Measurements from ENCODE around the gene RAC2. TPM values are rescaled to one million over a fixed set of nuclear protein-coding genes. Genes with fewer than 3 reads are reported as not detected.

The RAC2 gene
- total RNA-seq, 1 experiment from 2014 or later = 90.5 TPM

DNA sequence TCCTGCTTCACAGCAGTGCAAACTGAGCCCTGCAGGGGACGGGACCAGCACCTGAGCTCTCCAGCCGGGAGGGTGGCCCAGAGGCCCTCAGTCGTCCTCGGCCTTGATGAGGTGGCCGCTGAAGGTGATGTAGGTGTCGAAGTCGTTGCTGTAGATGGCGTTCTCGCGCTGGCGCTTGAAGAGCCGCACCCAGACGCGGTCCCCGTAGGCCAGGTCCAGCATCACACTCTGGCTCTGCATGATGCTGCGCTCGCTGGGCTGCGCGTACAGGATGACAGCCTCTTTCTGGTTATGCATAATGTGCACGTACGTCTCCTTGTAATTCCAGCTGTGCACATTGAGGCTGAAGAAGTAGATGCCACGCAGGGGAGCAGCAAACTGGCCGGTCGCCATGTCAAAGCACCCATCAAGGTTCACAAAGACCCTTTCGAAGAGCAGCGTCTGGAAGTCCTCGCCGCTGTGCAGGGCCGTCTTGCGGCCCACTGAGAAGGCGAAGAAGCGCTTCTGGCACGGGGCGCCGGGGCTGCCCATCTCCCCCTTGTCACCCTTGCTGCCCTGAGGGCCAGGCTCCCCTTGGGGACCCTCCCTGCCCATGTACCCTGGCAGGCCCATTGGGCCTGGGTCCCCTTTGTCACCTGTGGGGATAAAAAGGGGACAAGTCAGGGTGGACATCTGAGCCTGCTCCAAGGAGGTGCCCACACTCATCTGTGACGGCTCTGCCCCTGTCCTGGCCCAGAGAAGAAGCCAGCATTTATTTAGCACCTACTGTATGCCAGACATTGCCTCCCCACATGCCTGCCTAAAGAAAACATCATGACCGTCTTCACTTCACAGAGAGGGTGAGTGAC is 61.7 kb downstream of the RAC2 start:
- POLR2A ChIA-PET (ENCODE audit: unreplicated experiment) = no interaction called here
- DNase-seq = no peak
- Histone ChIP-seq H3K27ac (no peak overlapping the region), H3K4me3 (no peak overlapping the region), H3K79me2 (ENCODE audit: low read depth) (peaks cover 25% of the 10 kb centered on the region), H3F3A (ENCODE audit: insufficient read depth, low read depth) (peaks cover 35% of the 10 kb centered on the region), H3K4me1 (replicated peaks; ENCODE audit: insufficient read depth) (peaks cover 33% of the 10 kb centered on the region), H3K27me3 (ENCODE audit: insufficient read depth, low read depth) (no peaks in the 10 kb centered on the region), H4K20me1 (ENCODE audit: insufficient read depth) (no peaks in the 10 kb centered on the region), H2AFZ (no peak overlapping the region), H3K9me3 (ENCODE audit: insufficient read depth, low read depth) (no peaks in the 10 kb centered on the region), H3K4me2 (no peak overlapping the region), H3K9me2 (ENCODE audit: insufficient read depth) (no peaks in the 10 kb centered on the region), H3K36me3 (ENCODE audit: low read depth) (no peaks in the 10 kb centered on the region)
- TF ChIP-seq, protein P1, sequence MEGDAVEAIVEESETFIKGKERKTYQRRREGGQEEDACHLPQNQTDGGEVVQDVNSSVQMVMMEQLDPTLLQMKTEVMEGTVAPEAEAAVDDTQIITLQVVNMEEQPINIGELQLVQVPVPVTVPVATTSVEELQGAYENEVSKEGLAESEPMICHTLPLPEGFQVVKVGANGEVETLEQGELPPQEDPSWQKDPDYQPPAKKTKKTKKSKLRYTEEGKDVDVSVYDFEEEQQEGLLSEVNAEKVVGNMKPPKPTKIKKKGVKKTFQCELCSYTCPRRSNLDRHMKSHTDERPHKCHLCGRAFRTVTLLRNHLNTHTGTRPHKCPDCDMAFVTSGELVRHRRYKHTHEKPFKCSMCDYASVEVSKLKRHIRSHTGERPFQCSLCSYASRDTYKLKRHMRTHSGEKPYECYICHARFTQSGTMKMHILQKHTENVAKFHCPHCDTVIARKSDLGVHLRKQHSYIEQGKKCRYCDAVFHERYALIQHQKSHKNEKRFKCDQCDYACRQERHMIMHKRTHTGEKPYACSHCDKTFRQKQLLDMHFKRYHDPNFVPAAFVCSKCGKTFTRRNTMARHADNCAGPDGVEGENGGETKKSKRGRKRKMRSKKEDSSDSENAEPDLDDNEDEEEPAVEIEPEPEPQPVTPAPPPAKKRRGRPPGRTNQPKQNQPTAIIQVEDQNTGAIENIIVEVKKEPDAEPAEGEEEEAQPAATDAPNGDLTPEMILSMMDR (conservative IDR thresholded peaks at IDR 0.05) = no peak
- TF ChIP-seq EZH2 (IDR thresholded peaks at IDR 0.05; ENCODE audit: low read depth) = no peak
- CTCF ChIA-PET = no interaction called here
- intact Hi-C loops (cut with micrococcal nuclease; ENCODE audit: unreplicated experiment) = loop anchor here (10.0 kb wide), 1 partner anchor 362 kb away; no protein-coding TSS in a partner anchor
- BruUV-seq (replicated peaks) = no TSS peak

DNA sequence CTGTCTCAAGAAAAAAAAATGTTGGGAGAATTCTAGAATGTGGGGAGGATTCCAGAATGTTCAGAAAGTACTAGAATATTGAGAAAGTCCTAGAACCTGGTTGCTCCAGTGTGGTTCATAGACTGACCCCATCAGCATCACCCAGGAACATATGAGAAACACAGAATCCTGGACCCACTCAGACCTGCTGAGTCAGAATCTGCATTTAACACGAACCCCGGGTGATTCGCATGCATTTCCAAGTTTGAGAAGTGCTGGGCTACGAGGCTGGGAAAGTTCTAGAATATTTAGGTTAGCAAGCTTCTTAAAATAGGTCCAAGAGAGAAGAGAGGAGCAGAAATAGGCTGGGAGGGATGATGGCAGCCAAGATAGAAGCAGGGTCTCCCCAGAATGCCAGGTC is 62.4 kb downstream of the RAC2 start:
- no TSS peak for BruUV-seq (replicated peaks)
- no peak overlapping the region for H3K27ac ChIP-seq

DNA sequence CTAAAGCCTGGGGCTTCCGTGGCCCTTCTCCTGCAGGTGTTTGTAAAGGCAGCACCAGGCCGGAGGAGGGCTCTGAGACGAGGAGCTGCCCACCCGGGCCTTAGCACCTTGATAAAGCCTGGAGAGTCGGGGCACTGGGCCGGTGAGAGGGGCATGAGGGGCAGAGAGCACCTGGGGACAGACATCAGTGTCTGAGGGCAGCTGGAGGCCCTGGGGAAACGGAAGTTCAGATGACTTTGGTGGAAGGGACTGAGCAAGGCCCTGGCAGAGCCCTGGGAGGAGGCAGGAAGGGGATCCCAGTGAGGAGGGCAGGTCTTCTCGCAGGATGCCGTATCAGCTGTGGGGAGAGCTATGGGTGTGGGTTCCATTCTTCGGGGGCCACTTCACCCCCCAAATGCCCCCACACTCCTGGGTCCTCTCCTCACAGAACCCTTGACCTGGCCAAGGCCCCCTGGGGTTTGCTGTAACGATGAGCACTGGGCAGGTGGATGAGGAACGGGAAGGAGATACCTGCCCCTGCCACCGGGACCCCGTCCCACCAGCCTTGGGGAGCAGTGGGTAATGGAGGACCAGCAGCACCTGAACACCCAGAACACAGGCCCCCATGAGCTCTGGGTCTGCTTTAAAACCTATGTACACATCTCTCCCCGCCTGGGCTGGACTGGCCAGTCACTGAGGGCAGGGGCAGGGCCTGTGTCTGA is 63.4 kb downstream of the RAC2 start:
- no peak overlapping the region for H3K4me3 ChIP-seq
- BruUV-seq (replicated peaks) = TSS peak; percentile 78
- no peaks in the 10 kb centered on the region for H3K9me2 ChIP-seq (ENCODE audit: insufficient read depth)
- peaks cover 17% of the 10 kb centered on the region for H3K4me1 ChIP-seq (replicated peaks; ENCODE audit: insufficient read depth)
- intact Hi-C loops (cut with micrococcal nuclease; ENCODE audit: unreplicated experiment) = loop anchor here (1.0 to 10.0 kb wide), 3 partner anchors 8 to 364 kb away; partner anchors contain the start of gene C1QTNF6
- H2AFZ ChIP-seq = no peak overlapping the region
- no peak for DNase-seq
- H3K36me3 ChIP-seq (ENCODE audit: low read depth) = no peaks in the 10 kb centered on the region
- no peaks in the 10 kb centered on the region for H3K9me3 ChIP-seq (ENCODE audit: insufficient read depth, low read depth)
- no peaks in the 10 kb centered on the region for H3K27me3 ChIP-seq (ENCODE audit: insufficient read depth, low read depth)
- H3K27ac ChIP-seq = no peak overlapping the region
- TF ChIP-seq, protein P1 (conservative IDR thresholded peaks at IDR 0.05) = no peak
- TF ChIP-seq EZH2 (IDR thresholded peaks at IDR 0.05; ENCODE audit: low read depth) = no peak
- peaks cover 9% of the 10 kb centered on the region; the same call in 1 of the 2 replicates for H3K79me2 ChIP-seq (ENCODE audit: low read depth)
- ChIA-PET CTCF (interaction anchor here (1.2 kb wide), 1 partner anchor 102 kb away, joined by 3 read pairs; no protein-coding TSS in a partner anchor), POLR2A (ENCODE audit: unreplicated experiment) (interaction anchor here (0.6 kb wide), 1 partner anchor 17 kb away, joined by 4 read pairs; no protein-coding TSS in a partner anchor)
- H3F3A ChIP-seq (ENCODE audit: insufficient read depth, low read depth) = peaks cover 21% of the 10 kb centered on the region; the same call in 1 of the 2 replicates
- H4K20me1 ChIP-seq (ENCODE audit: insufficient read depth) = no peaks in the 10 kb centered on the region
- no peak overlapping the region for H3K4me2 ChIP-seq

More for the DNA sequence above, 62.4 kb downstream of the RAC2 start:
- Histone ChIP-seq H3K36me3 (ENCODE audit: low read depth) (no peaks in the 10 kb centered on the region), H3K4me1 (replicated peaks; ENCODE audit: insufficient read depth) (peaks cover 26% of the 10 kb centered on the region), H2AFZ (no peak overlapping the region), H3K4me3 (no peak overlapping the region), H3F3A (ENCODE audit: insufficient read depth, low read depth) (peaks cover 28% of the 10 kb centered on the region; the same call in 1 of the 2 replicates), H3K9me3 (ENCODE audit: insufficient read depth, low read depth) (no peaks in the 10 kb centered on the region), H3K27me3 (ENCODE audit: insufficient read depth, low read depth) (no peaks in the 10 kb centered on the region), H3K4me2 (no peak overlapping the region), H4K20me1 (ENCODE audit: insufficient read depth) (no peaks in the 10 kb centered on the region), H3K9me2 (ENCODE audit: insufficient read depth) (no peaks in the 10 kb centered on the region), H3K79me2 (ENCODE audit: low read depth) (peaks cover 19% of the 10 kb centered on the region)
- TF ChIP-seq EZH2 (IDR thresholded peaks at IDR 0.05; ENCODE audit: low read depth) = no peak
- TF ChIP-seq, protein P1 (conservative IDR thresholded peaks at IDR 0.05) = no peak
- POLR2A ChIA-PET (ENCODE audit: unreplicated experiment) = no interaction called here
- intact Hi-C loops (cut with micrococcal nuclease; ENCODE audit: unreplicated experiment) = loop anchor here (10.0 kb wide), 1 partner anchor 363 kb away; no protein-coding TSS in a partner anchor
- no peak for DNase-seq
- CTCF ChIA-PET = no interaction called here
